Hematopoietic multipotent progenitor cell treated with erythropoietin and hydrocortisone succinate and interleukin-3 and kit ligand, for 8 days (in vitro differentiated cells): Measurements from ENCODE around the gene ABI3.
"Not testable (repeated sequence)": the region's sequence is repeated elsewhere in the genome, so short reads cannot be mapped to it uniquely, and the experiment has no call there.

Experiments
- DNase-seq: peaks from one replicate; pipeline ENCODE4 v3.0.0-alpha.2; 2015

The ABI3 gene

DNA sequence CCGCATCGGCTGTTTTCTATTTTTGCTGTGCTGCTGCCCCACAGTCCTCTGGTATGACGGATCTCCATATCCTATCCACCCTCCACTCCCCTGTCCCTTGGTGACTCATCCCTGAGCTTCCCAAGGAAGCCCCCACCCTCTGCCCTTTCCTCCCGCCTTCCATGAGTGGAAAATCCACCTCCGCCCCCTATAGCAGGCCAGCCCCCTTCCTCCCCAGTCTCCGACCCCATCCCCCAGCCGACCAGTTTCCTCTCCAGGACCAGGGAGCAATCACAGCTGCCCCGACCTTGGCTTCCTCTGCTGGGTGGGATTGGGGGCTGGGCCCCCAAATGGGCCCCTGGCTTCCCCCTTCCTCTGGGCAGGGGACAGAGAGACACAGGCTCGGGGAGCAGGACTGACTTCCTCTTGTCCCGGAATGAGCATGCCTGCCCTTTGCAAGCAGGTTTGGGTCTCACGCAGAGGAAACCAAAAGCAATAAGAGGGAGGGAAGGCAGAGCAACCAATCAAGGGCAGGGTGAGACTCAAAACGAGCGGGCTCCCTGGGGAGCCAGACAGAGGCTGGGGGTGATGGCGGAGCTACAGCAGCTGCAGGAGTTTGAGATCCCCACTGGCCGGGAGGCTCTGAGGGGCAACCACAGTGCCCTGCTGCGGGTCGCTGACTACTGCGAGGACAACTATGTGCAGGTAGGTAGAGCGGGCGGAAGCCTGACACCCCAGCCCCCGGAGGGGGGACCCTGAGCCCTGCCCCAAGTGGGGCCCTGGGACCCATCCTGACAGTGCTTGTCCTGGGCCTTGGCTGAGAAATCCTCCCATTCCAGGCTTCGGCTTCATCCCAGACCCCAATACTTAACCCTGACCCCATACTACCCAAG is at the start of gene ABI3, which contains the start of gene GNGT2:
TSS of gene ABI3 (plus strand) at position 550 of the 872 bp plus-strand sequence. CDS start at position 568, 18 bp downstream.
TSS of gene GNGT2 (minus strand) at position 417 of the 872 bp plus-strand sequence. CDS start 3,152 bp downstream, outside the sequence.
- DNase-seq, result no peak

GRCh38 chr17:49162866-49163265 is 47.6 kb upstream of the ABI3 start:
- DNase-seq, result no peak

GRCh38 chr17:49165143-49165542 is 45.4 kb upstream of the ABI3 start:
- no peak for DNase-seq

DNA sequence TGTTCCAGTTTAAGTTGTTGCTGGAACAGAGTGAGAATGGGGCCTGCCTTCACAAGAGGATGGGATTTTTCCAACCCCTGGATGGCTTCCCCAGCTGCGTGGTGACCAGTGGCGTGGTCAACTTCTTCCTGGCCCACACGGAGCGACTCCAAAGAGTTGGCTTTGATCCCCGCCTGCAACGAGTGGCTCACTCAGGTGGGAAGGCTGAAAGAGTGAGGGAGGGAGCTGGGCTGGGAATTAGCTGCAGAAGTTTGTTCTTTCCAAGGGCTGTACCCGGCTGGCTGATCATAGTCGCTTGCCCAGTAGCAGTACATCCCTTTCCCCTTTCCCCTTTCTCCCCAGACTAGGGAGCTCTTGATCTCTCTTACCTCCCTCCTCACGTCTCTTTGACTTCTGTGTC is 41.8 kb upstream of the ABI3 start:
- no peak for DNase-seq

- DNase-seq, result no peak
Measured at GRCh38 chr17:49170216-49170615, 40.3 kb upstream of the ABI3 start.

GRCh38 chr17:49170711-49171110 is 39.8 kb upstream of the ABI3 start:
- DNase-seq, result not testable (repeated sequence)

DNA sequence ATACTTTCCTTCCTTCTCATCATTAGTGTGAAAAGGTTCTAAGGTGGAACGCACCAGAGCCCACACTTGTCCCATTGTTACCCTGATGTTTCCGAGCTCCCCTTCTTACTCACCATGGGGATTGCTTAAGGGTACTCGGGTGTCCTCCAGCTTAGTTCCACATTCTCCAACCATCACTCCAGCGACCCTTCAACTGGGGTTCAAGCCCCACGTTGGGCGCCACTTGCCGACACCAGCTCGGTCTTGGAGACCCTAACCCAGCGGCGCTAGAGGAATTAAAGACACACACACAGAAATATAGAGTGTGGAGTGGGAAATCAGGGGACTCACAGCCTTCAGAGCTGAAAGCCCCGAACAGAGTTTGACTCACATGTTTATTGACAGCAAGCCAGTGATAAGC is 34.5 kb upstream of the ABI3 start:
- not testable (repeated sequence) for DNase-seq

- DNase-seq, result peak; percentile 71
Measured at GRCh38 chr17:49180303-49180702, 30.2 kb upstream of the ABI3 start.

DNA sequence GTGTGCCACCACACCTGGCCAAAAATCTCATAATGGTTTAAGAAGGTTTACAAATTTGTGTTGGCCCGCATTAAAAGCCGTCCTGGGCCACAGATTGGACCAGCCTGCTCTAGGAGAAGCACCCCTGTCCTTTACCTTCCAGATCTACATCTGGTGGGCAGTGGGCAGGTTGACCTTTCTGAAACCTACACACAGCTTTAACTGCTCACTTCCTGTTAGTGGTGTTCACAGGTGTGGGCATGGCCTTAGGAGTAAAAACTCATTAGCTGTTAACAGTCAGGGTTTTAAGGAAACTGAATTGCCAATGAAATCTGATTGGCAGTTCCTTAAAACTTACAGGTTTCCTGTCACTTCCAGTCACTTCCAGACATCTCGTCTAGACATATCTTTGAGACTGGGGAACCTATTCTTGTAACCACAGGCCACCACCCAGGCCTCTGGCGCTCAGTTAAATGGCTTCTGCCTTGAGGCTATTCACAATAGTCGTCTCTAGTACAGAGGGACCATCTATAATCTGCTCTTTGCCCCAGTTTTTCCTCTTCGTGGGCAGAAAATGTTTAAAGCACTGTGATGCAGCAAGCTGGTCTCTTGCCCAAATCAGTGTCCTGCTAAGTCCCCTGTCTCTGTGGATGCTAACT is 29.4 kb upstream of the ABI3 start:
- DNase-seq, result no peak

GRCh38 chr17:49183341-49183740 is 27.2 kb upstream of the ABI3 start:
- DNase-seq, result no peak

- DNase-seq, result no peak
Measured at GRCh38 chr17:49183801-49184200, 26.7 kb upstream of the ABI3 start.

DNA sequence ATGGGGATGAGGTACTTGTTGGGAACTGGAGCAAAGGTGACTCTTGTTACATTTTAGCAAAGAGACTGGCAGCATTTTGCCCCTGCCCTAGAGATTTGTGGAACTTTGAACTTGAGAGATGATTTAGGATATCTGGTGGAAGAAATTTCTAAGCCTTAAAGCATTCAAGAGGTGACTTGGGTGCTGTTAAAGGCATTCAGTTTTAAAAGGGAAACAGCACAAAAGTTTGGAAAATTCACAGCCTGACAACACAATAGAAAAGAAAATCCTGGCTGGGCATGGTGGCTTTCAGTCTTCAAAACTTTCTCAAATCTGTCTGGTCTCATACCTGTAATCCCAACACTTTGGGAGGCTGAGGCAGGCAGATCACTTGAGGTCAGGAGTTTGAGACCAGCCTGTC is 26.0 kb upstream of the ABI3 start:
- not testable (repeated sequence) for DNase-seq

DNA sequence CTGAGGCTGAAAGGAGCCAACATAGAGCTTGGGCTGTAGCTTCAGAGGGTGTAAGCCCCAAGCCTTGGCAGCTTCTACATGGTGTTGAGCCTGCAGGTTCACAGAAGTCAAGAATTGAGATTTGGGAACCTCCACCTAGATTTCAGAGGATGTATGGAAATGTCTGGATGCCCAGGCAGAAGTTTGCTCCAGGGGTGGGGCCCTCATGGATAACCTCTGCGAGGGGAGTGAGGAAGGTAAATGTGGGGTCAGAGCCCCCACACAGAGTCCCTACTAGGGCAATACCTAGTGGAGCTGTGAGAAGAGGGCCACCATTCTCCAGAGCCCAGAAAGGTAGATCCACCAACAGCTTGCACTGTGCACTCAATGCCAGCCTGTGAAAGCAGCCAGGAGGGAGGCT is 25.1 kb upstream of the ABI3 start:
- DNase-seq, result not testable (repeated sequence)

- DNase-seq, result no peak
Measured at GRCh38 chr17:49187301-49187700, 23.2 kb upstream of the ABI3 start.

GRCh38 chr17:49190932-49191331 is 19.6 kb upstream of the ABI3 start:
- DNase-seq, result no peak

GRCh38 chr17:49191409-49191916 is 19.0 kb upstream of the ABI3 start:
- DNase-seq, result no peak

DNA sequence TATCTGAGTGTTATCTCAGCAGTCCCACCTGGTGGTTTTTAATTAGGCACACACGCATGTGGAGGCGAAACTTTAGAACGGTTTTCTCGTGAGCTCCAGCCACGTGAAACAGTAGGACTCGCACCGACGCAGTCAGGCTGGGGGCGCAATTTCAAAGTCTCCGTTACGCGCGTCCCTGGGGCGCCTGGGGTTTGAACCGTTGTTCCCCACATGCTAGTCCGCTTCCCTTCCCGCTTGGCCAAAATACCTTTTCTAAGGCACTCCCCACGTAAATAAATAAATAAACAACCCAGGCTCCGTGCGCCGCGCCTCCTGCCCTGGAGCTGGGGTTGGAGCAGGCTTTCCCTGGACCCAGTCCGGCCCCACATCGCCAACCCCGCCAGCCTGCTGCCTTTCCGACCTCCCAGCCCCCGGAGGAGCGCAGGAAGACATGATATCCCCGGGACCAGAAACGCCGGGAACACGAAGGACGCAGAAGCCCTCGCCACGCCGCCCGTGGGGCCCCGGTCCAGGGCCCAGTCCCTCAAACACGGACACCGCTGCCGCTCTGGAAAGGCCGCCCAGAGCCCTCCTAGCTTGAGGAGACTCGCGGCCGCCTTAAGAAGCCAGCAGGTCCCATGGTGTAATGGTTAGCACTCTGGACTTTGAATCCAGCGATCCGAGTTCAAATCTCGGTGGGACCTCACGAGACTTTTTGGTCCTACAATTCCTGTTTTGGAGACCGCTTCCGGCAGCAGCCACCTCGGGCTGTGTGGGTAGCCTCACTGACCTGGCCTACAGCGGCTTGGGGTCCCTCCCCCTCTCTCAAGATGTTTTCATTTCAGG is 18.4 kb upstream of the ABI3 start:
- DNase-seq, result peak; percentile 95

GRCh38 chr17:49193513-49194296 is 16.8 kb upstream of the ABI3 start:
- peak; percentile 87 for DNase-seq

DNA sequence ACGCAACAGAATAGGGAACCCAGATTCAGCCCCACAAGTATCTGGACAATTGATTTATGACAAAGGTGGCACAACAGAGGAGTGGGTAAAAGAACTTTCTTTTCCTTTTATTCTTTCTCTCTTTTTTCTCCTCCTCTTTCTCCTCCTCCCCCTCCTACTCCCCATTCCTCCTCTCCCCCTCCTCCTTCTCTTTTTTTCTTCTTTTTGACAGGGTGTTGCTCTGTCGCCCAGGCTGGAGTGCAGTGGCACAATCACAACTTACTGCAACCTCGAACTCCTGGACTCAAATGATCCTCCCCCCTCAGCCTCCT is 16.3 kb upstream of the ABI3 start:
- DNase-seq, result no peak

DNA sequence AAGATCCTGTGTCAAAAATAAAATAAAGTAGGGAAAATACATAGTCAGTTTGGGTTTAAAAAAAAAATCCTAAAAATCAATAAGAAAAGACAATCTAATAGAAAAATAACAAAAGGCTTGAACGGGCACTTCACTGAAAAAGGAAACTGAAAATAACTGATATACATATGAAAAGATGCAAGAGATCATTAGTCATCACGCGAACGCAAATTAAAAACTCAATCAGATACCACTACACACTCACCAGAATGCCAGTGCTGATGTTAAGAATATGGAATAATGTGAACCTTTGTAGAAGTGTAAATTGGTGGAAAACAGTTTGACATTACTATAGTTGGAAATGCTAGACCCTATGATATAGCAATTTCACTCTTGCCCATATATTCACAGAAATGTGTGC is 14.8 kb upstream of the ABI3 start:
- no peak for DNase-seq

DNA sequence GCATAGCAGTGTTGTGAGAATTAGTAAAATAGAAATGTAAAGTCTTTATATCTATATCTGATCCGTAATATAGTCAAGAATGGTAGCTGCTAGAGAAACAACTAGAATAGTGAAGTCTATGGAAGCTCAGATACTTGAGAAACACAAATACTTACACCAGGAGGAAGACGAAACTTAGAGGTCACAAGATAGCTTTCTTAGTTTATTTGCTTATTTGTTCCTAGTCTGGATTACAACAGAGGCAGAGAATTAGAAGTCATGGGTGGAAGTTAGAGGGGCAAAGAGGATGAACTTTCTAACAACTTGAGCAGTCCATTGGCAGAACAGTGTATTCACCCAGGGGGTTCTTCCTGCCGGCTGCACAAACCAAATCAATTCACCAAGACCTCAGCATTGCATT is 14.0 kb upstream of the ABI3 start:
- no peak for DNase-seq

DNA sequence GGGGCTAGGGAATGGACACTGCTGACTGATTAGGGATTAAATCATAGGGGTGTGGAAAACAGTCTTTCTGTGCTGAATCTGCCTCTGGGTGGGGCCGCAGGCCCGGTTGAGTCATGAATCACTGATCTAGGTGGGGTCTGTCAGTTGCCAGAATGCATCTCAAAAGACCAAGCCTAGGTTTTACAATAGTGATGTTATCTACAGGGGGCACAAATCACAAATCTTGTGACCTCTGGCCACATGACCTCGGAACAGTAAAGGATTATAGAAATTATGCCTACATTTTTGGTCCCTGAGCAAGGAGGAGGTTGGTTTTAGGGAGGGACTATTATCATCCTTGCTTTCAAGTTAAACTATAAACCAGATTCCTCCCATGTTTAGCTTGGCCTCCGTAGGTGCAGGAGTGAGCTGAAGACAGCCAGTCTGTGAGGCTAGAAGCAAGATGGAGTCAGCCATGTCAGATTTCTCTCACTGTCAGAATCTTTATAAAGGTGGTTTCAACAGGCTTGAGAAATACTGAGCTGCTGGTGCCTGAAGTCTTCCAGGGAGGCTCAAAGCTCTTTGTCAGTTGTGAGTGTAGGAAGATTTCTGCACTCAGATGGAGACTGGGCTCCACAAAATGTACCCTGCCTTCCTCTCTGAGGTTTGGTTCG is 13.0 kb upstream of the ABI3 start:
- DNase-seq, result no peak
